Endometrium (tissue), 2 donors: Measurements from ENCODE around the gene RFX2.
A peak's percentile ranks its signal among the peaks of the same experiment; 100 is the strongest.
"Not testable (repeated sequence)": the region's sequence is repeated elsewhere in the genome, so short reads cannot be mapped to it uniquely, and the experiment has no call there.

Source experiments
- FAIRE-seq: peaks from 2 replicates; lab custom pipeline; 2012; peaks lifted over from hg19 to GRCh38; lab: Jason Lieb, UNC
- donor health status: control.
- donor health status: control.

The RFX2 gene

GRCh38 chr19:6074709-6075403, 35.4 kb downstream of the RFX2 start:
- FAIRE-seq, result no peak

- FAIRE-seq, result no peak
These were observed 36.2 kb downstream of the RFX2 start for GRCh38 chr19:6073858-6074708.

- not testable (repeated sequence) for FAIRE-seq
These were observed 37.1 kb downstream of the RFX2 start for GRCh38 chr19:6073233-6073632.

GRCh38 chr19:6071875-6072274, 38.4 kb downstream of the RFX2 start:
- FAIRE-seq, result no peak

GRCh38 chr19:6070720-6071485, 39.4 kb downstream of the RFX2 start:
- no peak for FAIRE-seq

- no peak for FAIRE-seq
These were observed 40.1 kb downstream of the RFX2 start for GRCh38 chr19:6070207-6070681.

GRCh38 chr19:6069268-6069791, 41.0 kb downstream of the RFX2 start:
- FAIRE-seq, result no peak

GRCh38 chr19:6068711-6069110, 41.6 kb downstream of the RFX2 start:
- FAIRE-seq, result no peak

GRCh38 chr19:6067975-6068374, 42.3 kb downstream of the RFX2 start:
- no peak for FAIRE-seq

- FAIRE-seq, result peak; percentile 75
These were observed 43.3 kb downstream of the RFX2 start for GRCh38 chr19:6066661-6067646.

GRCh38 chr19:6065685-6066374, 44.5 kb downstream of the RFX2 start:
- no peak for FAIRE-seq

GRCh38 chr19:6064336-6065073, 45.8 kb downstream of the RFX2 start:
- FAIRE-seq, result no peak

- FAIRE-seq, result no peak
These were observed 46.5 kb downstream of the RFX2 start for GRCh38 chr19:6063576-6064335.

- FAIRE-seq, result no peak
These were observed 47.2 kb downstream of the RFX2 start for GRCh38 chr19:6062961-6063575.

- FAIRE-seq, result no peak
These were observed 48.0 kb downstream of the RFX2 start for GRCh38 chr19:6062274-6062673.

- no peak for FAIRE-seq
These were observed 48.7 kb downstream of the RFX2 start for GRCh38 chr19:6061376-6062130.

- FAIRE-seq, result no peak
These were observed 49.5 kb downstream of the RFX2 start for GRCh38 chr19:6060600-6061375.
